GM23338 (cell line): ENCODE measurements around the gene SDC3. TPM values are rescaled to one million over a fixed set of nuclear protein-coding genes. Genes with fewer than 3 reads are reported as not detected.

Source experiments
- ATAC-seq: fragments of 200-7000 bp; cut with Tn5 transposase; 3 replicates; pipeline ENCODE4 v1.9.1; 2020
- DNase-seq: peaks from one replicate; pipeline ENCODE4 v3.0.0-alpha.2; 2015; ENCODE audit warnings: low spot score
- H2AFZ ChIP-seq: fragments of 200-600 bp; sonication (generic); 2 replicates; pipeline ENCODE4 v1.8.0; 2016; ENCODE audit warnings: antibody characterized with exemption, mild to moderate bottlenecking, moderate library complexity
- H3F3A ChIP-seq: fragments of 200-600 bp; sonication (generic); replicated peaks from 2 replicates; pipeline ENCODE4 v1.8.0; 2017; ENCODE audit warnings: antibody characterized with exemption, mixed run types, low read depth
- H3K27ac ChIP-seq: fragments of 200-600 bp; sonication (generic); 2 replicates; pipeline ENCODE4 v1.6.1; 2016; ENCODE audit warnings: low read depth
- H3K27me3 ChIP-seq: fragments of 200-600 bp; sonication (generic); 2 replicates; pipeline ENCODE4 v1.8.0; 2016; ENCODE audit warnings: mild to moderate bottlenecking, mixed run types, moderate library complexity; ENCODE audit not compliant: insufficient read depth
- H3K36me3 ChIP-seq: fragments of 200-600 bp; sonication (generic); 2 replicates; pipeline ENCODE4 v1.8.0; 2016; ENCODE audit warnings: mild to moderate bottlenecking; ENCODE audit not compliant: insufficient read depth
- H3K4me1 ChIP-seq: fragments of 200-600 bp; sonication (generic); 2 replicates; pipeline ENCODE4 v1.8.0; 2016; ENCODE audit warnings: mild to moderate bottlenecking, moderate library complexity; ENCODE audit not compliant: insufficient read depth
- H3K4me2 ChIP-seq: fragments of 200-600 bp; sonication (generic); 2 replicates; pipeline ENCODE4 v1.7.1; 2017; ENCODE audit warnings: mixed run types
- H3K4me3 ChIP-seq: fragments of 200-600 bp; sonication (generic); 2 replicates; pipeline ENCODE4 v1.6.1; 2016; ENCODE audit warnings: mixed run types
- H3K79me2 ChIP-seq: fragments of 200-600 bp; sonication (generic); replicated peaks from 2 replicates; pipeline ENCODE4 v1.8.0; 2017; ENCODE audit warnings: mild to moderate bottlenecking; ENCODE audit not compliant: insufficient read depth
- H3K9me2 ChIP-seq: fragments of 200-600 bp; sonication (generic); 2 replicates; pipeline ENCODE4 v1.8.0; 2017; ENCODE audit not compliant: insufficient read depth
- H4K20me1 ChIP-seq: fragments of 200-600 bp; sonication (generic); replicated peaks from 2 replicates; pipeline ENCODE4 v1.8.0; 2017; ENCODE audit warnings: mild to moderate bottlenecking; ENCODE audit not compliant: insufficient read depth
- H3K27ac Mint-ChIP-seq: 2 replicates; pipeline ENCODE4 v1.8.0; 2020; ENCODE audit warnings: inconsistent platforms, mild to moderate bottlenecking, moderate library complexity, mixed read lengths
- H3K27me3 Mint-ChIP-seq: 3 replicates; pipeline ENCODE4 v1.8.0; 2022; ENCODE audit warnings: low read depth, mild to moderate bottlenecking, moderate library complexity, mixed read lengths, inconsistent platforms; ENCODE audit not compliant: insufficient read depth, poor library complexity
- H3K36me3 Mint-ChIP-seq: 3 replicates; pipeline ENCODE4 v1.8.0; 2021; ENCODE audit warnings: low read depth, mild to moderate bottlenecking, inconsistent platforms, moderate library complexity, mixed read lengths
- H3K4me1 Mint-ChIP-seq: 3 replicates; pipeline ENCODE4 v1.8.0; 2020; ENCODE audit warnings: mild to moderate bottlenecking, inconsistent platforms, mixed read lengths
- H3K4me3 Mint-ChIP-seq: 3 replicates; pipeline ENCODE4 v1.8.0; 2021; ENCODE audit warnings: moderate library complexity, mild to moderate bottlenecking, inconsistent platforms, mixed read lengths
- H3K9me3 Mint-ChIP-seq: 3 replicates; pipeline ENCODE4 v1.8.0; 2020; ENCODE audit warnings: moderate library complexity, mild to moderate bottlenecking, inconsistent platforms, mixed read lengths
- CREB1 ChIP-seq: fragments of 250-450 bp; sonication (Bioruptor Pico); IDR thresholded peaks from 2 replicates; pipeline ENCODE4 v1.5.0; 2020; ENCODE audit warnings: low read depth, mild to moderate bottlenecking, moderate library complexity
- ETS1 ChIP-seq: IDR thresholded peaks from 2 replicates; pipeline ENCODE4 v1.6.1; 2016; ENCODE audit warnings: antibody characterized with exemption
- EZH2 ChIP-seq: fragments of 200-600 bp; sonication (generic); IDR thresholded peaks from one replicate; pipeline ENCODE4 v1.8.0; 2017; ENCODE audit warnings: antibody characterized with exemption, mild to moderate bottlenecking, low read depth; ENCODE audit not compliant: unreplicated experiment
- EZH2phosphoT487 ChIP-seq: fragments of 200-600 bp; sonication (generic); IDR thresholded peaks from one replicate; pipeline ENCODE4 v1.8.1; 2018; ENCODE audit warnings: antibody characterized with exemption; ENCODE audit not compliant: unreplicated experiment
- JUNB ChIP-seq: IDR thresholded peaks from one replicate; pipeline ENCODE4 v1.6.1; 2016; ENCODE audit warnings: antibody characterized with exemption; ENCODE audit not compliant: unreplicated experiment
- NANOG ChIP-seq: IDR thresholded peaks from 2 replicates; pipeline ENCODE4 v1.6.1; 2016; ENCODE audit warnings: antibody characterized with exemption, borderline replicate concordance
- POLR2AphosphoS5 ChIP-seq: IDR thresholded peaks from 2 replicates; pipeline ENCODE4 v1.6.1; 2016; ENCODE audit warnings: antibody characterized with exemption, low read depth
- STAT1 ChIP-seq: IDR thresholded peaks from one replicate; pipeline ENCODE4 v1.6.1; 2016; ENCODE audit warnings: antibody characterized with exemption; ENCODE audit not compliant: unreplicated experiment
- ZNF114 ChIP-seq: fragments of 250-450 bp; sonication (Bioruptor Pico); IDR thresholded peaks from 2 replicates; pipeline ENCODE4 v1.5.0; 2020; ENCODE audit warnings: mild to moderate bottlenecking, moderate library complexity
- ZNF331 ChIP-seq: fragments of 250-450 bp; sonication (Bioruptor Pico); IDR thresholded peaks from 2 replicates; pipeline ENCODE4 v1.5.0; 2020; ENCODE audit warnings: low read depth, mild to moderate bottlenecking, moderate library complexity
- polyA plus RNA-seq: library from polyadenylated mRNA; unstranded; fragments of >200 nt; fragmentation: Nextera tagmentation; extraction: Ambion mirVana; gene quantifications from 2 replicates; pipeline ENCODE4 v1.2.1, GENCODE V29; 2016
- total RNA-seq: library from RNA; depleted of rRNA; stranded (reverse); fragments of >200 nt; shearing (Covaris generic); gene quantifications from 2 replicates; pipeline ENCODE4 v1.2.3, GENCODE V29; 2014
- TF ChIP-seq, protein P1 (sequence below): IDR thresholded peaks from one replicate; pipeline ENCODE4 v1.6.1; 2018; ENCODE audit warnings: antibody characterized with exemption; ENCODE audit not compliant: unreplicated experiment
- TF ChIP-seq, protein P2 (sequence below), 2 experiments: fragments of 200-600 bp in 1 of 2; sonication (generic) in 1 of 2; conservative IDR thresholded peaks; 2 replicates each; pipeline versions ENCODE4 v1.5.1 to v1.6.1; 2016 to 2017; ENCODE audit warnings: antibody characterized with exemption in 2 of 2, low read depth in 2 of 2, mild to moderate bottlenecking in 2 of 2, moderate library complexity in 1 of 2
- TF ChIP-seq, protein P3 (sequence below): fragments of 250-450 bp; sonication (Bioruptor Pico); IDR thresholded peaks from 2 replicates; pipeline ENCODE4 v1.5.0; 2020; ENCODE audit warnings: mild to moderate bottlenecking, moderate library complexity

The SDC3 gene
- total and polyA plus RNA-seq, 2 experiments from 2014 or later, result 5.2 to 29.7 TPM

GRCh38 chr1:30915491-30916230, 7.1 kb upstream of the SDC3 start:
- no peaks in the 10 kb centered on the region for H3K79me2 ChIP-seq
- TF ChIP-seq CREB1 (CRISPR knock-in tag), result no peak
- TF ChIP-seq ZNF331, result no peak
- TF ChIP-seq ETS1, result no peak
- TF ChIP-seq JUNB, result no peak
- TF ChIP-seq STAT1, result no peak
- TF ChIP-seq ZNF114 (CRISPR knock-in tag), result no peak
- TF ChIP-seq, protein P1, sequence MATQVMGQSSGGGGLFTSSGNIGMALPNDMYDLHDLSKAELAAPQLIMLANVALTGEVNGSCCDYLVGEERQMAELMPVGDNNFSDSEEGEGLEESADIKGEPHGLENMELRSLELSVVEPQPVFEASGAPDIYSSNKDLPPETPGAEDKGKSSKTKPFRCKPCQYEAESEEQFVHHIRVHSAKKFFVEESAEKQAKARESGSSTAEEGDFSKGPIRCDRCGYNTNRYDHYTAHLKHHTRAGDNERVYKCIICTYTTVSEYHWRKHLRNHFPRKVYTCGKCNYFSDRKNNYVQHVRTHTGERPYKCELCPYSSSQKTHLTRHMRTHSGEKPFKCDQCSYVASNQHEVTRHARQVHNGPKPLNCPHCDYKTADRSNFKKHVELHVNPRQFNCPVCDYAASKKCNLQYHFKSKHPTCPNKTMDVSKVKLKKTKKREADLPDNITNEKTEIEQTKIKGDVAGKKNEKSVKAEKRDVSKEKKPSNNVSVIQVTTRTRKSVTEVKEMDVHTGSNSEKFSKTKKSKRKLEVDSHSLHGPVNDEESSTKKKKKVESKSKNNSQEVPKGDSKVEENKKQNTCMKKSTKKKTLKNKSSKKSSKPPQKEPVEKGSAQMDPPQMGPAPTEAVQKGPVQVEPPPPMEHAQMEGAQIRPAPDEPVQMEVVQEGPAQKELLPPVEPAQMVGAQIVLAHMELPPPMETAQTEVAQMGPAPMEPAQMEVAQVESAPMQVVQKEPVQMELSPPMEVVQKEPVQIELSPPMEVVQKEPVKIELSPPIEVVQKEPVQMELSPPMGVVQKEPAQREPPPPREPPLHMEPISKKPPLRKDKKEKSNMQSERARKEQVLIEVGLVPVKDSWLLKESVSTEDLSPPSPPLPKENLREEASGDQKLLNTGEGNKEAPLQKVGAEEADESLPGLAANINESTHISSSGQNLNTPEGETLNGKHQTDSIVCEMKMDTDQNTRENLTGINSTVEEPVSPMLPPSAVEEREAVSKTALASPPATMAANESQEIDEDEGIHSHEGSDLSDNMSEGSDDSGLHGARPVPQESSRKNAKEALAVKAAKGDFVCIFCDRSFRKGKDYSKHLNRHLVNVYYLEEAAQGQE, result no peak
- TF ChIP-seq, protein P2, sequence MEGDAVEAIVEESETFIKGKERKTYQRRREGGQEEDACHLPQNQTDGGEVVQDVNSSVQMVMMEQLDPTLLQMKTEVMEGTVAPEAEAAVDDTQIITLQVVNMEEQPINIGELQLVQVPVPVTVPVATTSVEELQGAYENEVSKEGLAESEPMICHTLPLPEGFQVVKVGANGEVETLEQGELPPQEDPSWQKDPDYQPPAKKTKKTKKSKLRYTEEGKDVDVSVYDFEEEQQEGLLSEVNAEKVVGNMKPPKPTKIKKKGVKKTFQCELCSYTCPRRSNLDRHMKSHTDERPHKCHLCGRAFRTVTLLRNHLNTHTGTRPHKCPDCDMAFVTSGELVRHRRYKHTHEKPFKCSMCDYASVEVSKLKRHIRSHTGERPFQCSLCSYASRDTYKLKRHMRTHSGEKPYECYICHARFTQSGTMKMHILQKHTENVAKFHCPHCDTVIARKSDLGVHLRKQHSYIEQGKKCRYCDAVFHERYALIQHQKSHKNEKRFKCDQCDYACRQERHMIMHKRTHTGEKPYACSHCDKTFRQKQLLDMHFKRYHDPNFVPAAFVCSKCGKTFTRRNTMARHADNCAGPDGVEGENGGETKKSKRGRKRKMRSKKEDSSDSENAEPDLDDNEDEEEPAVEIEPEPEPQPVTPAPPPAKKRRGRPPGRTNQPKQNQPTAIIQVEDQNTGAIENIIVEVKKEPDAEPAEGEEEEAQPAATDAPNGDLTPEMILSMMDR (conservative IDR thresholded peaks at IDR 0.05; ENCODE audit: low read depth in 2 of 2), result no peak
- TF ChIP-seq, protein P3, sequence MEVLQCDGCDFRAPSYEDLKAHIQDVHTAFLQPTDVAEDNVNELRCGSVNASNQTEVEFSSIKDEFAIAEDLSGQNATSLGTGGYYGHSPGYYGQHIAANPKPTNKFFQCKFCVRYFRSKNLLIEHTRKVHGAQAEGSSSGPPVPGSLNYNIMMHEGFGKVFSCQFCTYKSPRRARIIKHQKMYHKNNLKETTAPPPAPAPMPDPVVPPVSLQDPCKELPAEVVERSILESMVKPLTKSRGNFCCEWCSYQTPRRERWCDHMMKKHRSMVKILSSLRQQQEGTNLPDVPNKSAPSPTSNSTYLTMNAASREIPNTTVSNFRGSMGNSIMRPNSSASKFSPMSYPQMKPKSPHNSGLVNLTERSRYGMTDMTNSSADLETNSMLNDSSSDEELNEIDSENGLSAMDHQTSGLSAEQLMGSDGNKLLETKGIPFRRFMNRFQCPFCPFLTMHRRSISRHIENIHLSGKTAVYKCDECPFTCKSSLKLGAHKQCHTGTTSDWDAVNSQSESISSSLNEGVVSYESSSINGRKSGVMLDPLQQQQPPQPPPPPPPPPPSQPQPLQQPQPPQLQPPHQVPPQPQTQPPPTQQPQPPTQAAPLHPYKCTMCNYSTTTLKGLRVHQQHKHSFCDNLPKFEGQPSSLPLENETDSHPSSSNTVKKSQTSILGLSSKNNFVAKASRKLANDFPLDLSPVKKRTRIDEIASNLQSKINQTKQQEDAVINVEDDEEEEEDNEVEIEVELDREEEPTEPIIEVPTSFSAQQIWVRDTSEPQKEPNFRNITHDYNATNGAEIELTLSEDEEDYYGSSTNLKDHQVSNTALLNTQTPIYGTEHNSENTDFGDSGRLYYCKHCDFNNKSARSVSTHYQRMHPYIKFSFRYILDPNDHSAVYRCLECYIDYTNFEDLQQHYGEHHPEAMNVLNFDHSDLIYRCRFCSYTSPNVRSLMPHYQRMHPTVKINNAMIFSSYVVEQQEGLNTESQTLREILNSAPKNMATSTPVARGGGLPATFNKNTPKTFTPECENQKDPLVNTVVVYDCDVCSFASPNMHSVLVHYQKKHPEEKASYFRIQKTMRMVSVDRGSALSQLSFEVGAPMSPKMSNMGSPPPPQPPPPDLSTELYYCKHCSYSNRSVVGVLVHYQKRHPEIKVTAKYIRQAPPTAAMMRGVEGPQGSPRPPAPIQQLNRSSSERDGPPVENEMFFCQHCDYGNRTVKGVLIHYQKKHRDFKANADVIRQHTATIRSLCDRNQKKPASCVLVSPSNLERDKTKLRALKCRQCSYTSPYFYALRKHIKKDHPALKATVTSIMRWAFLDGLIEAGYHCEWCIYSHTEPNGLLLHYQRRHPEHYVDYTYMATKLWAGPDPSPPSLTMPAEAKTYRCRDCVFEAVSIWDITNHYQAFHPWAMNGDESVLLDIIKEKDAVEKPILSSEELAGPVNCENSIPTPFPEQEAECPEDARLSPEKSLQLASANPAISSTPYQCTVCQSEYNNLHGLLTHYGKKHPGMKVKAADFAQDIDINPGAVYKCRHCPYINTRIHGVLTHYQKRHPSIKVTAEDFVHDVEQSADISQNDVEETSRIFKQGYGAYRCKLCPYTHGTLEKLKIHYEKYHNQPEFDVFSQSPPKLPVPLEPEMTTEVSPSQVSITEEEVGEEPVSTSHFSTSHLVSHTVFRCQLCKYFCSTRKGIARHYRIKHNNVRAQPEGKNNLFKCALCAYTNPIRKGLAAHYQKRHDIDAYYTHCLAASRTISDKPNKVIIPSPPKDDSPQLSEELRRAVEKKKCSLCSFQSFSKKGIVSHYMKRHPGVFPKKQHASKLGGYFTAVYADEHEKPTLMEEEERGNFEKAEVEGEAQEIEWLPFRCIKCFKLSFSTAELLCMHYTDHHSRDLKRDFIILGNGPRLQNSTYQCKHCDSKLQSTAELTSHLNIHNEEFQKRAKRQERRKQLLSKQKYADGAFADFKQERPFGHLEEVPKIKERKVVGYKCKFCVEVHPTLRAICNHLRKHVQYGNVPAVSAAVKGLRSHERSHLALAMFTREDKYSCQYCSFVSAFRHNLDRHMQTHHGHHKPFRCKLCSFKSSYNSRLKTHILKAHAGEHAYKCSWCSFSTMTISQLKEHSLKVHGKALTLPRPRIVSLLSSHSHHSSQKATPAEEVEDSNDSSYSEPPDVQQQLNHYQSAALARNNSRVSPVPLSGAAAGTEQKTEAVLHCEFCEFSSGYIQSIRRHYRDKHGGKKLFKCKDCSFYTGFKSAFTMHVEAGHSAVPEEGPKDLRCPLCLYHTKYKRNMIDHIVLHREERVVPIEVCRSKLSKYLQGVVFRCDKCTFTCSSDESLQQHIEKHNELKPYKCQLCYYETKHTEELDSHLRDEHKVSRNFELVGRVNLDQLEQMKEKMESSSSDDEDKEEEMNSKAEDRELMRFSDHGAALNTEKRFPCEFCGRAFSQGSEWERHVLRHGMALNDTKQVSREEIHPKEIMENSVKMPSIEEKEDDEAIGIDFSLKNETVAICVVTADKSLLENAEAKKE (CRISPR knock-in tag), result no peak
- TF ChIP-seq POLR2AphosphoS5, result no peak
- no peak for TF ChIP-seq EZH2
- TF ChIP-seq EZH2phosphoT487, result no peak
- TF ChIP-seq NANOG, result no peak
- H3K36me3 Mint-ChIP-seq, result no peaks in the 10 kb centered on the region
- no peaks in the 10 kb centered on the region for H3K36me3 ChIP-seq
- H3K27me3 ChIP-seq, result no peaks in the 10 kb centered on the region
- H3K4me1 Mint-ChIP-seq, result peaks cover 11% of the 10 kb centered on the region
- H3K9me2 ChIP-seq, result no peaks in the 10 kb centered on the region
- ATAC-seq (no peak), DNase-seq (no peak)
- no peaks in the 10 kb centered on the region for H4K20me1 ChIP-seq
- no peak overlapping the region for H3K4me3 ChIP-seq
- no peaks in the 10 kb centered on the region; the same call in 1 of the 3 replicates for H3K9me3 Mint-ChIP-seq
- H3K4me1 ChIP-seq, result peaks cover 4% of the 10 kb centered on the region; the same call in 1 of the 2 replicates
- no peak overlapping the region for H3K4me3 Mint-ChIP-seq
- H3K27me3 Mint-ChIP-seq, result peaks cover 5% of the 10 kb centered on the region
- H2AFZ ChIP-seq, result 0 out of 2 replicates have a peak overlapping the region, but pooled peaks have one; percentile 56
- H3K4me2 ChIP-seq, result no peak overlapping the region
- no peak overlapping the region for H3K27ac Mint-ChIP-seq
- no peaks in the 10 kb centered on the region for H3F3A ChIP-seq
- H3K27ac ChIP-seq, result no peak overlapping the region
